ENCODE data around the gene ELOVL1. TPM values are rescaled to one million over a fixed set of nuclear protein-coding genes. Genes with fewer than 3 reads are reported as not detected.
A peak's percentile ranks its signal among the peaks of the same experiment; 100 is the strongest.

ELOVL1 gene
- total RNA-seq, 1 donor from 2014 or later = 100 TPM

- DNase-seq (ENCODE audit: low read depth) = peak; percentile 59
- no peak for TF ChIP-seq CTCF (conservative IDR thresholded peaks at IDR 0.05; ENCODE audit: low read depth, low read length)
- peak within 1 kb of the TSS; percentile 83 for H3K4me3 ChIP-seq (ENCODE audit: low read depth, low read length)
These were observed 21.8 kb upstream of the ELOVL1 start, which contains the start of the genes MED8 and SZT2 for GRCh38 chr1:43389326-43390313. Gene MED8 (minus strand): TSS chr1:43389800. CDS start chr1:43389764, 36 bp downstream. Gene SZT2 (plus strand): TSS chr1:43389899. CDS start chr1:43389969, 70 bp downstream.

- peak overlapping the region; percentile 83 for H3K4me3 ChIP-seq (ENCODE audit: low read depth, low read length)
- no peak for TF ChIP-seq CTCF (conservative IDR thresholded peaks at IDR 0.05; ENCODE audit: low read depth, low read length)
- DNase-seq (ENCODE audit: low read depth) = no peak
These were observed 20.8 kb upstream of the ELOVL1 start for GRCh38 chr1:43388613-43389012.

GRCh38 chr1:43387976-43388599, 20.3 kb upstream of the ELOVL1 start:
- TF ChIP-seq CTCF (conservative IDR thresholded peaks at IDR 0.05; ENCODE audit: low read depth, low read length) = no peak
- no peak for DNase-seq (ENCODE audit: low read depth)
- peak overlapping the region; percentile 83 for H3K4me3 ChIP-seq (ENCODE audit: low read depth, low read length)

GRCh38 chr1:43386676-43387075, 18.9 kb upstream of the ELOVL1 start:
- DNase-seq (ENCODE audit: low read depth) = no peak
- no peak for TF ChIP-seq CTCF (conservative IDR thresholded peaks at IDR 0.05; ENCODE audit: low read depth, low read length)
- no peak overlapping the region for H3K4me3 ChIP-seq (ENCODE audit: low read depth, low read length)

- H3K4me3 ChIP-seq (ENCODE audit: low read depth, low read length) = no peak overlapping the region
- DNase-seq (ENCODE audit: low read depth) = no peak
- peak; percentile 51 for TF ChIP-seq CTCF (conservative IDR thresholded peaks at IDR 0.05; ENCODE audit: low read depth, low read length)
These were observed 15.6 kb upstream of the ELOVL1 start for GRCh38 chr1:43383449-43383848.

- no peak overlapping the region for H3K4me3 ChIP-seq (ENCODE audit: low read depth, low read length)
- DNase-seq (ENCODE audit: low read depth) = no peak
- no peak for TF ChIP-seq CTCF (conservative IDR thresholded peaks at IDR 0.05; ENCODE audit: low read depth, low read length)
These were observed 14.4 kb upstream of the ELOVL1 start for GRCh38 chr1:43382027-43382779.

Measured in epithelial cell of proximal tubule (primary cell).